ENCODE results near the gene CCDC57.

The CCDC57 gene

GRCh38 chr17:82062984-82063368 lies 149.7 kb downstream of the CCDC57 start:
- DNase-seq (ENCODE audit: low read depth, low spot score): no peak

GRCh38 chr17:82062076-82062983 lies 150.3 kb downstream of the CCDC57 start:
- no peak for DNase-seq (ENCODE audit: low read depth, low spot score)

- no peak for DNase-seq (ENCODE audit: low read depth, low spot score)
Measured at GRCh38 chr17:82061047-82061925, 151.4 kb downstream of the CCDC57 start.

- DNase-seq (ENCODE audit: low read depth, low spot score): no peak
Measured at GRCh38 chr17:82060614-82061013, 152.0 kb downstream of the CCDC57 start.

- no peak for DNase-seq (ENCODE audit: low read depth, low spot score)
Measured at GRCh38 chr17:82060001-82060380, 152.7 kb downstream of the CCDC57 start.

- no peak for DNase-seq (ENCODE audit: low read depth, low spot score)
Measured at GRCh38 chr17:82059272-82060000, 153.2 kb downstream of the CCDC57 start.

- DNase-seq (ENCODE audit: low read depth, low spot score): no peak
Measured at GRCh38 chr17:82058855-82059249, 153.8 kb downstream of the CCDC57 start.

- DNase-seq (ENCODE audit: low read depth, low spot score): no peak
Measured at GRCh38 chr17:82058230-82058854, 154.3 kb downstream of the CCDC57 start.

GRCh38 chr17:82056729-82057621 lies 155.7 kb downstream of the CCDC57 start:
- DNase-seq (ENCODE audit: low read depth, low spot score): no peak

GRCh38 chr17:82055965-82056728 lies 156.5 kb downstream of the CCDC57 start:
- DNase-seq (ENCODE audit: low read depth, low spot score): no peak

GRCh38 chr17:82055023-82055964 lies 157.3 kb downstream of the CCDC57 start:
- no peak for DNase-seq (ENCODE audit: low read depth, low spot score)

- DNase-seq (ENCODE audit: low read depth, low spot score): no peak
Measured at GRCh38 chr17:82054351-82055022, 158.2 kb downstream of the CCDC57 start.

GRCh38 chr17:82053556-82054263 lies 158.9 kb downstream of the CCDC57 start:
- DNase-seq (ENCODE audit: low read depth, low spot score): no peak

- DNase-seq (ENCODE audit: low read depth, low spot score): no peak
Measured at GRCh38 chr17:82053130-82053529, 159.5 kb downstream of the CCDC57 start.

GRCh38 chr17:82052638-82053059 lies 160.0 kb downstream of the CCDC57 start:
- no peak for DNase-seq (ENCODE audit: low read depth, low spot score)

- DNase-seq (ENCODE audit: low read depth, low spot score): no peak
Measured at GRCh38 chr17:82051776-82052637, 160.6 kb downstream of the CCDC57 start, which contains the start of the genes GPS1 and RFNG. Gene GPS1 (plus strand): TSS chr17:82051898. CDS start chr17:82051932, 34 bp downstream. Gene RFNG (minus strand): TSS chr17:82051811. CDS start chr17:82051766, 45 bp downstream.
